Thyroid gland (tissue), 4 donors: ENCODE results near the gene LYPD6. TPM values are rescaled to one million over a fixed set of nuclear protein-coding genes. Genes with fewer than 3 reads are reported as not detected.

ENCODE experiments used
- DNase-seq, 2 donors: peaks; one replicate each; pipeline ENCODE4 v3.0.0-alpha.2; 2019
- H3K27ac ChIP-seq, 3 donors: fragments of 200-600 bp; sonication (generic); 1 replicate in 2 of 3; 2 replicates in 1 of 3; pipeline ENCODE4 v1.5.1; 2016 to 2019; ENCODE audit warnings: mild to moderate bottlenecking in 1 of 3, moderate library complexity in 1 of 3
- H3K27me3 ChIP-seq: fragments of 200-600 bp; sonication (generic); one replicate; pipeline ENCODE4 v1.5.1; 2019
- H3K36me3 ChIP-seq, 2 donors: fragments of 200-600 bp; sonication (generic); one replicate each; pipeline ENCODE4 v1.5.1; 2016 to 2019
- H3K4me1 ChIP-seq, 2 donors: fragments of 200-600 bp; sonication (generic); one replicate each; pipeline ENCODE4 v1.5.1; 2017 to 2019
- H3K4me3 ChIP-seq, 3 donors: fragments of 200-600 bp; sonication (generic); replicated peaks in 1 of 3; 1 replicate in 2 of 3; 2 replicates in 1 of 3; pipeline ENCODE4 v1.5.1; 2016; ENCODE audit warnings: mild to moderate bottlenecking in 1 of 3
- H3K9me3 ChIP-seq: fragments of 200-600 bp; sonication (generic); one replicate; pipeline ENCODE4 v1.5.1; 2017
- POLR2A ChIP-seq, 2 donors: fragments of 450-650 bp; IDR thresholded peaks; one replicate each; pipeline ENCODE4 v1.6.1; 2017; ENCODE audit warnings: antibody characterized with exemption in 2 of 2, mild to moderate bottlenecking in 2 of 2, moderate library complexity in 1 of 2
- WGBS, 2 donors: methylation state at CpG; one replicate each; pipeline ENCODE4 v1.1.5; 2017; 5-methylcytosine and 5-hydroxymethylcytosine counted together
- intact Hi-C: fragments of 100-400 bp; cut with DNase I; formaldehyde crosslinking; loops from one replicate; pipeline ENCODE4 v1.15.1; 2023
- total RNA-seq, 4 donors: library from RNA; depleted of rRNA; stranded (reverse); fragments of >200 nt; gene quantifications; one replicate each; pipeline ENCODE4 v1.2.3, GENCODE V29; 2016
- TF ChIP-seq, protein P1 (sequence below), 6 experiments: fragments of 200-600 bp in 3 of 6; fragments of 450-650 bp in 3 of 6; sonication (generic) in 3 of 6; IDR thresholded peaks; one replicate each; pipeline ENCODE4 v1.5.1; 2016 to 2019; ENCODE audit warnings: antibody characterized with exemption in 6 of 6, mild to moderate bottlenecking in 2 of 6, inconsistent platforms in 1 of 6, moderate library complexity in 1 of 6

The LYPD6 gene
- total RNA-seq, 4 donors from 2014 or later, result 0.33 to 1.5 (median 1.4) TPM

DNA sequence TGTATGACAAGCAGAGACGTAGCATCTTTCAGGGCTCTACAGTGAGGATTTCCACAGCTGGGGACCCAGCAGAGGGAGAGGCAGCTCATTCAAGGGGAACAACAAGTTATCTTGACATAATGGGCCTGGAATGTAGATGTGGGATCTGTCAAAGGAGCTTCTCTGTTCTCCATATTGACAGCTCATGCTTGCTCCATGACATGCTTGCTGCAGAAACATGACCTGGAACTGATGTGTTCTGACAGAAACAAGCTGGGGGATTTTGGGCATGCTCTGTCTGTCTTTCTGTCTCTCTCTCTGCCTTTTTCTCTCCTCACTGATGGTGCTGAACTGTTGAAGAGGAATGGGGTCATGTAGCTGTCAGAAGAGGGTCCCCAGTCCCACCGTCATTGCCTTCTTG, 177.6 kb downstream of the LYPD6 start:
- Histone ChIP-seq H3K36me3 (no peaks in the 10 kb centered on the region), H3K27ac (no peak overlapping the region), H3K27me3 (no peaks in the 10 kb centered on the region), H3K4me3 (no peak overlapping the region), H3K9me3 (no peaks in the 10 kb centered on the region), H3K4me1 (no peaks in the 10 kb centered on the region)
- no peak for DNase-seq
- no peak for TF ChIP-seq POLR2A (IDR thresholded peaks at IDR 0.05)
- TF ChIP-seq, protein P1, sequence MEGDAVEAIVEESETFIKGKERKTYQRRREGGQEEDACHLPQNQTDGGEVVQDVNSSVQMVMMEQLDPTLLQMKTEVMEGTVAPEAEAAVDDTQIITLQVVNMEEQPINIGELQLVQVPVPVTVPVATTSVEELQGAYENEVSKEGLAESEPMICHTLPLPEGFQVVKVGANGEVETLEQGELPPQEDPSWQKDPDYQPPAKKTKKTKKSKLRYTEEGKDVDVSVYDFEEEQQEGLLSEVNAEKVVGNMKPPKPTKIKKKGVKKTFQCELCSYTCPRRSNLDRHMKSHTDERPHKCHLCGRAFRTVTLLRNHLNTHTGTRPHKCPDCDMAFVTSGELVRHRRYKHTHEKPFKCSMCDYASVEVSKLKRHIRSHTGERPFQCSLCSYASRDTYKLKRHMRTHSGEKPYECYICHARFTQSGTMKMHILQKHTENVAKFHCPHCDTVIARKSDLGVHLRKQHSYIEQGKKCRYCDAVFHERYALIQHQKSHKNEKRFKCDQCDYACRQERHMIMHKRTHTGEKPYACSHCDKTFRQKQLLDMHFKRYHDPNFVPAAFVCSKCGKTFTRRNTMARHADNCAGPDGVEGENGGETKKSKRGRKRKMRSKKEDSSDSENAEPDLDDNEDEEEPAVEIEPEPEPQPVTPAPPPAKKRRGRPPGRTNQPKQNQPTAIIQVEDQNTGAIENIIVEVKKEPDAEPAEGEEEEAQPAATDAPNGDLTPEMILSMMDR (IDR thresholded peaks at IDR 0.05), result no peak
- WGBS, 2 donors, result 80 to 86% methylated on average over 2 of the region's 2 CpGs
- intact Hi-C loops, result no loop called here

DNA sequence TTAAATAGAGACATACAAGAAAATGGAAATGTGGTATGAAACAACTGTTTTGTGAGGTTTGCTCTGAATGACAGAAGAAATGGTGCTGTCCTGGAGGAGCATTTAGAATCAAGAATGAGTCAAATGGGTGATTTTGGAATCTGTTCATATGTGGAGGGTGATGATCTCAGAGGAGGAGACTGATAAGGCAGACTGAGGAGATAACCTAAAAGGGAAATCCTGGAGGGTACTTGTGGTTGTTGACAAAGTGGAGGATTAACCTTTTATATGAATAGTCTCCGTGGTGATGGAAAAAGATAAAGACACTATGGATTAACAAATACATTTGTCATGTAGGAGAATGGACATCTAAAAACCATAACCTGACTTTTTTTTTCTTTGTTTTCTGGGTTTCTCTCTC, 183.1 kb downstream of the LYPD6 start:
- H3K36me3 ChIP-seq, result no peaks in the 10 kb centered on the region
- H3K9me3 ChIP-seq, result no peaks in the 10 kb centered on the region
- DNase-seq, result no peak
- H3K4me1 ChIP-seq, result no peaks in the 10 kb centered on the region
- no peak for TF ChIP-seq POLR2A (IDR thresholded peaks at IDR 0.05)
- TF ChIP-seq, protein P1 (IDR thresholded peaks at IDR 0.05), result no peak
- no peak overlapping the region for H3K4me3 ChIP-seq
- H3K27ac ChIP-seq, result no peak overlapping the region
- H3K27me3 ChIP-seq, result no peaks in the 10 kb centered on the region
- 28 to 45% methylated on average over 1 of the region's 1 CpG for WGBS, 2 donors
- intact Hi-C loops, result no loop called here
